Islet precursor cell (in vitro differentiated cells): Measurements from ENCODE around the gene LUC7L.
"Not testable (repeated sequence)": the region's sequence is repeated elsewhere in the genome, so short reads cannot be mapped to it uniquely, and the experiment has no call there.

Experiments
- DNase-seq: peaks from one replicate; pipeline ENCODE4 v3.0.0-alpha.2; 2018

LUC7L gene

GRCh38 chr16:228852-229730 is at the start of gene LUC7L:
Gene LUC7L (minus strand): TSS chr16:229449. CDS start chr16:229339, 110 bp downstream.
- DNase-seq: peak; percentile 92

GRCh38 chr16:278863-279366 is 49.7 kb upstream of the LUC7L start:
- DNase-seq: peak; percentile 70

GRCh38 chr16:276426-277077 is 47.3 kb upstream of the LUC7L start:
- DNase-seq: no peak

GRCh38 chr16:275786-276232 is 46.6 kb upstream of the LUC7L start, which contains the start of gene RGS11:
Gene RGS11 (minus strand): TSS chr16:275944. CDS start chr16:275911, 33 bp downstream.
- DNase-seq: no peak

DNA sequence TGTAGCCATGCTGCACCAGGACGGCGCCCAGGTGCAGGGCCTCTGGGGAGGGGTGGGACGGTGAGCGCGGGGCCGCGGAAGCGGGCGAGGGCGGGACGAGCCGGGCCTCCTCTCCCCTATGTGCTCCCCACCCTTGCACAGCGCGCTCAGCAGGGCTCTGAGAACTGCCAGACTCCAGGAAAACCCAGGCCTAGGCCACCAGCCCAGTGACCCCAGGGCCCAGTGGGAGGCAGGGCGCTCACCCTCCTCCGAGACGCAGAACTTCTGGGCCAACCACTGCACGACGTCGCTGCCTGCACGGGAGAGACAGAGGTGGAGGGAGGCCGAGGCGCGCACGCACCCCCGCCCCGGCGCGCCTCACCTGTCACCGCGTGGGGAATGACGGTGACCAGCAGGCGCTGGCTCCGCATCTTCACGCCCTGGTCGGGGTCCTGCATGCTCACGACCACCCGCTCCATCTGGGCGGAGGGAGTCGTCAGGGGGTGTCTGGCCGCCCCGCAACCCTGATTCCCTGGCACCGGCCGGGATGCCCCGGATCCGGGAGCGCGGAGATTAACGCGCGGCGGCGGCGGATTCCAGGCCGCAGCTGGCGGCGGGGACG is 45.9 kb upstream of the LUC7L start:
- DNase-seq: no peak

DNA sequence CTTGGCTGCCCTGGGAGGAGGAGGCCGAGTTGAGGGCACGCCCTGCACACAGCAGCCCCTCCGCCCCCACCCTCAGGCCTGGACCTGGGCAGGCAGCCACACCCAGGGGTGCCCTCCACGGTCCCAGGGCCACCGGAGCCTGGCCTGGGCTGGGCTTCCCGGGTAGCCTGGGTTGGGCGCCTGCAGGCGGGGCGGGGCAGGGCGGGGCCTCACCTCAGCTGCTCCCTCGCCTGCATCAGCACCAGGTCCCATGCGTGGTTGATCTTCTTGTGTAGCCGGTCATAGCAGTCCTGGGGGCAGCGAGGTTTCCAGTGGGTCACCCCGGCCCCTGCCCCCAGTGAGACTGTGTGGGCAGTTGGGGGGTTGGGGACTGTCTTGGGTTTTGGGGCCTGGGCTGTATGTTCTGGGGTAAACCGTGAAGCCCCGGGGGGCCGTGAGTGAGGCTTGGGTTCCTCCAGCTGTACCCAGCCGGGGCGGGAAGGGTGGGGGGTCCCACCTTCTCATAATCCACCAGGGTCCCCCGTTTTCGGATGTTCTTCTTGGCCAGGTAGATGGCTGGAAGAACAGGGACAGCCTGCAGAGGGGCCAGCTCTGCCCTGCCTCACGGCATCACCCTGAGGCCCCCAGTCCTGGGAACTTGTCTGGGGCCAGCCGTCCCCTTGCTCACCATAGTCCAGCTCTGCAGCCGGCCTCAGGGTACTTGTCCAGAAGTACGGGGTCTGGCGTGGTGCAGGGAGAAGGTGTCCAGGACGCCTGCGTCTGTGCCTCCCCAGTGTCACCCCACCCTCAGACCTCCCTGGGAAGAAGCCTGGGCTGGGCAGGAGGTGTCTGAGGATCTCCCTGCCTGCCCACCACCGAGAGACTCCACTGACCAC is 44.5 kb upstream of the LUC7L start:
- DNase-seq: no peak

- no peak for DNase-seq
Observed at GRCh38 chr16:272633-273546, 43.6 kb upstream of the LUC7L start.

DNA sequence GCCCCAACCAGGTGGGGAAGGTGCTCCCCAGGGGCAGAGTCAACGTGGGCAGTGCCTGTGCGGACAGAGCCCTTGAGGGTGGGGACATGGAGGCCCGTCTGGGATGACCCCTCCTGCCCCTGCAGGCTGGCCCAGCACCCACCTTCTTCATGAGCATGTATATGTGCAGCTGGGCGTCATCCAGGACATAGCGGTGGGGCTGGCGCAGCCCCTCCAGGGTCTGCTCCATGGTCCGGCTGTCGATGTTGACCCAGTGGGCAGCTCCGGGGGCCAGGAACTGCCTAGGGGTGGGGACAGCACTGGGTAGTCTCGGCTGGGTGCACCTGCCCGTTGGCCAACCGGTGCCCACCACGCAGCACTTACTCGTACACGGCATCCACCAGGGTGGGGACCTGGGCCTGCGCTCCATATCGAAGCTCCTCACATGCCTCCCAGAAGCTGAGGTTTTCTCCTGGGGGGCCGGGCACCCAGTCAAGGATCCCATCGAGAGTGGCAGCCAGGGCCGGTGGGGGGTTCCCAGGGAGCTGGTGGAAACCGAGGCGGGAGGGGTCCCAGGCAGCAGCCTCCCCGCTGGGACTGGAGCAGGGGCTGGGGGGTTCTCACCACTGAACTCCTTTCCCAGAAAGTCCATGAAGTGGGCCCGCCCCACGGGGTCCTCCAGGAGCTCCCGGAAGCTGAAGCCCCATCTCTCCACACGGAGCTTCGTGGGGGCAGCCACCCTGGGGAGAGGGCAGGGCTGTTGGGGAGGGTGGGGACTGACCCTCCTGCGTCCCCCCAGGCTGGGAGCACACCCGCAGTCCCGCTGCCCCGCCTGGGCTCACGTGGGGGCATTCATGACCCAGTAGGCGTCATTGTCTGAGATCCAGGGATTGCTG is 41.4 kb upstream of the LUC7L start:
- DNase-seq: peak; percentile 43

DNA sequence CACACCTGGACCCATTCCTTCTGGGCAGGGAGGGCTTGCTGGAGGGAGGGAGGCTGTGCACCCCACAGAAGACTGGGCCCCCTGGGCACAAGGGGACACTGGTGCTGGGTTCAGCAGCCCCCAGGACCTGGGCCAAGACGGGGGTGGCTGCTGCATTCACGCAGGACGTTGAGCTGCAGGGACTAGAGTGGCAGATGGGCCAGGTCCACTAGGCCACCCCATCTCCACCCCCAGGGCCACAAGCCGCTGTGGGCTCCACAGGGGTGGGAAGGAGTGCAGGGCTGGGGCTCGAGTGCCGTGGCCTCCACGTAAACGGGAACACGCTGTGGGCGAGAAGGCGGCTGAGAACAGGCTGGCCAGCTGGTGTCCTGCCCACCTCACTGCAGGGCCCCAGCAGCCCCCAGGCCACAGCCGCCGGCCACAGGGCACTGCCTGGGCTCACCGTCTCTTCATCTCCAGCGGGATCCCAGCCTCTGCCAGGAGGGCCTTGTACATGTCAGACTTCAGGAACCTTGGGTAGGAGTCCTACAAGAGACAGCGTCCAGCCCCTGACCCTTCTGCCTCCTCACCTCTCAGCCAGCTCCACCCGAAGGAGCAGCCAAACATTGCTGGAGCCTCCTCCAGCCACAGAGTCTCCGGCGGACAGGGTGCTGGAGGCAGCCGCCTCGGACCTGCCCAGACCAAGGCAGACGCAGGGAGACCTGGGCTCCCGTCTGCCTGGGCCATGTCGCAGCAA is 40.0 kb upstream of the LUC7L start:
- DNase-seq: peak; percentile 52

DNA sequence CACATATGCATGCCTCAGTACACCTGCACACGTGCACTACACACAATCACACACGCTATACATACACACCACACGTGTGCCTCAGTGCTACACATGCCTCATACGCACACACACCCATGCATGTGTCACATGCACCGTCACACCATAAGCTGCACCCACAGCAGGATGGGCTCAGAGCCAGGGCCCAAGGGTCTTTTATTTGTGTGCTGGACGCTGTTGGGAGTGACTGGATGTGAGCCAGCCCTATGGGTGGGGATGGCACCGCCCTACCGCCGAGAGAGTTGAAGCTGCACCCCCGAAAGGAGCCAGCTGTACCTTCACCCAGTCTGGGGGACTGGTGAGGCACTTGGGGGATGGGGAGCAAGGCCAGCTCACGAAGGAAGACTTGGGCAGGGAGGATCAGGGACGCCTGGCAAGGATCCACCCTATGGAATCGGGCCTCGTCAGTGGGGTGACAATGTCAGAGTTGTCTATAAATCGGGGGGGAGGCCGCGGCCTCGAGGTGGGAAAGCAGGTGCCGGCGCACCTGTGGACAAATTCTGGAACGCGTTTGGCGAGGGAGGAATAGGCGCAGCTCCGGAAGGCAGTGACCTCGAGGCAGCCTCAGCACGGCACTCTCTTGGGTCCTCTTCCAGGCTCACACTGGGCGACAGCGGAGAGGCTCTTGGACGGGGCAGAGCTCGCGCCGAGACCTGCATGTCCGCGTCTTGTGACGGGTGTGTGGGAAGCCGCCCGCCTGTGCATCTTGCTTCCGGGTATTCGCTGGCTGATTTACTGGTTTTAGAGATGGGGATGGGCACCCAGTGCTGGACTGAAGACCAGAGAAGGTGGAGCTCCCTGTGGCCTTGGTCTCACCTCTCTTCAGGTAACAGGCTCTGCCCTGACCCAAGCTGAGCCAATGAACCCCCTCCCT is 39.1 kb upstream of the LUC7L start:
- peak; percentile 53 for DNase-seq

- not testable (repeated sequence) for DNase-seq
Observed at GRCh38 chr16:267562-267961, 38.3 kb upstream of the LUC7L start.

GRCh38 chr16:266258-267164 is 37.3 kb upstream of the LUC7L start:
- DNase-seq: peak; percentile 48

DNA sequence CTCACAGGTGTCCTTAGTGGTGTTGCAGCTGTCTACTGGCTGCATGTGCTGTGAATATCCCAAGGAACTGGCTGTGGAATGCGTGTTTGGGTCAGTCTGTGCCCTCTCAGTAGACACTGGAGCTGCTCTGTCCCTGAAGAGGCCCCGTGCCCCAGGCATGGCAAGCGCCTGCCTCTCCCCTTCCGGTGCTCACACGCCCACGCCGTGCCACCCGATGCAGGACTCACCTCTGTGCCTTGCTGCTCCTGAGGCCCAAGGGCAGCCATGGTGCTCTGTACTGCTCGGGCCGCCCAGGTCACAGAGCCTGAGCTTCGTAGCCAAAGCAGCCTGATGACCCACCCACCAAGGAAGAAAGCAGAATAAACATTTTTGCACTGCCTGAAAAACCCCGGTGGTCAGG is 36.5 kb upstream of the LUC7L start:
- DNase-seq: peak; percentile 47

- DNase-seq: peak; percentile 44
Observed at GRCh38 chr16:265002-265529, 35.8 kb upstream of the LUC7L start.

GRCh38 chr16:264440-264951 is 35.2 kb upstream of the LUC7L start:
- peak; percentile 48 for DNase-seq

GRCh38 chr16:263944-264343 is 34.7 kb upstream of the LUC7L start:
- no peak for DNase-seq
